Cardiac muscle cell (in vitro differentiated cells and primary cell): Measurements from ENCODE around the gene L3MBTL4. TPM values are rescaled to one million over a fixed set of nuclear protein-coding genes. Genes with fewer than 3 reads are reported as not detected.

Source experiments
- DNase-seq, 2 donors: peaks; one replicate each; pipeline versions ENCODE4 v3.0.0 to v3.0.0-alpha.2; 2010 to 2017; ENCODE audit warnings: low read depth in 1 of 2, low spot score in 1 of 2
- H3K27ac ChIP-seq: fragments of 200-600 bp; sonication (generic); 2 replicates; pipeline ENCODE4 v1.5.1; 2016
- H3K27me3 ChIP-seq: fragments of 200-600 bp; sonication (generic); 2 replicates; pipeline ENCODE4 v1.6.0; 2016; ENCODE audit warnings: control low read depth
- H3K36me3 ChIP-seq: fragments of 200-600 bp; sonication (generic); 2 replicates; pipeline ENCODE4 v1.5.1; 2016; ENCODE audit warnings: control low read depth
- H3K4me1 ChIP-seq: fragments of 200-600 bp; sonication (generic); 2 replicates; pipeline ENCODE4 v1.8.1; 2017; ENCODE audit warnings: low read depth, mild to moderate bottlenecking, mixed run types
- H3K4me3 ChIP-seq: fragments of 200-600 bp; sonication (generic); 2 replicates; pipeline ENCODE4 v1.5.1; 2016; ENCODE audit warnings: mild to moderate bottlenecking
- H3K9me3 ChIP-seq: fragments of 200-600 bp; sonication (generic); 2 replicates; pipeline ENCODE4 v1.5.1; 2017; ENCODE audit warnings: low read depth, mild to moderate bottlenecking, control low read depth
- polyA plus RNA-seq: library from polyadenylated mRNA; unstranded; fragments of >200 nt; fragmentation: Nextera tagmentation; extraction: Ambion mirVana; gene quantifications from 2 replicates; pipeline ENCODE4 v1.2.1, GENCODE V29; 2016
- total RNA-seq: library from RNA; depleted of rRNA; stranded (reverse); fragments of >200 nt; gene quantifications from 2 replicates; pipeline ENCODE4 v1.2.3, GENCODE V29; 2016
- TF ChIP-seq, protein P1 (sequence below): IDR thresholded peaks from 2 replicates; pipeline ENCODE4 v1.5.1; 2012; ENCODE audit warnings: low read depth, mild to moderate bottlenecking, low read length

L3MBTL4 gene
- total and polyA plus RNA-seq, 2 experiments from 2014 or later, result 4.4 to 7.7 TPM

DNA sequence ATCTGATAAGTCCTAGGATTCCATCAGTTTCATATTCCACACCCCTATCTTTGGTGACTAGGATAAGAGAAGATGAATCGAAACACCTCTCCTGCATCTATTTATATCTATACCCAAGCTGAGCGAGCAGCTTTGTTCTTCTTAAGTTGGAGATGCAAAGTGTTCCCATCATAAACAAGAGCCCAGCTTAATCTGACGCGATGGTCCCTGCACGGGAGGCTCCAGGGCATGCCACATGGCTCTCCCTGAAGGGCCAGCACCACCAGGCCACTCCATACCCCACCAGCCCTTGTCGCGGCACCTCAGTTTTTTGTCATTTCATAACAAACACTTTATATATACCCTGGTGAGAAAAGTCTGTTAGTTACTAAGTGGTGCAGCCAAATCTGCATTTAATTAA, 255.3 kb downstream of the L3MBTL4 start:
- Histone ChIP-seq H3K36me3 (no peaks in the 10 kb centered on the region), H3K9me3 (no peaks in the 10 kb centered on the region), H3K4me3 (no peak overlapping the region), H3K27me3 (no peaks in the 10 kb centered on the region), H3K27ac (no peak overlapping the region), H3K4me1 (peaks cover 6% of the 10 kb centered on the region)
- TF ChIP-seq, protein P1, sequence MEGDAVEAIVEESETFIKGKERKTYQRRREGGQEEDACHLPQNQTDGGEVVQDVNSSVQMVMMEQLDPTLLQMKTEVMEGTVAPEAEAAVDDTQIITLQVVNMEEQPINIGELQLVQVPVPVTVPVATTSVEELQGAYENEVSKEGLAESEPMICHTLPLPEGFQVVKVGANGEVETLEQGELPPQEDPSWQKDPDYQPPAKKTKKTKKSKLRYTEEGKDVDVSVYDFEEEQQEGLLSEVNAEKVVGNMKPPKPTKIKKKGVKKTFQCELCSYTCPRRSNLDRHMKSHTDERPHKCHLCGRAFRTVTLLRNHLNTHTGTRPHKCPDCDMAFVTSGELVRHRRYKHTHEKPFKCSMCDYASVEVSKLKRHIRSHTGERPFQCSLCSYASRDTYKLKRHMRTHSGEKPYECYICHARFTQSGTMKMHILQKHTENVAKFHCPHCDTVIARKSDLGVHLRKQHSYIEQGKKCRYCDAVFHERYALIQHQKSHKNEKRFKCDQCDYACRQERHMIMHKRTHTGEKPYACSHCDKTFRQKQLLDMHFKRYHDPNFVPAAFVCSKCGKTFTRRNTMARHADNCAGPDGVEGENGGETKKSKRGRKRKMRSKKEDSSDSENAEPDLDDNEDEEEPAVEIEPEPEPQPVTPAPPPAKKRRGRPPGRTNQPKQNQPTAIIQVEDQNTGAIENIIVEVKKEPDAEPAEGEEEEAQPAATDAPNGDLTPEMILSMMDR, result no peak
- DNase-seq, result no peak

DNA sequence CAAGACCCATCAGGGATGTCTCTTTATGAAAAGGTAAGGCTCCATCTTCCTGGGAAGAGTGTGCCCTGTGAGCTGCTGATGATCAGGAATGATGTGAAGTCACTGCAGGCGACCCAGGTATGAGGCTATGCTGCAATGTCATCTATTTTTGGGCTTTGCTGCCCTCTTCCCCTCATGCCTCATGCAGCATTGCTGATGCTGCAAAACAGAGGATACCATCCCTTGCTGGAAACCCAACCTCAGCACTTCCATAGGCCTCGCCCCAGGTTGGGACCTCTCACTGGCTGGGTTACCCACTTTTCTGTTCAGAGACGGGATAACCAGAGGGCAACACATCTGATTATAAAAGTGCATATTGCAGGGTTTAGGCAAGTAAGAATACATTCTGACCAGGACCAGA, 255.8 kb downstream of the L3MBTL4 start:
- no peaks in the 10 kb centered on the region for H3K9me3 ChIP-seq
- TF ChIP-seq, protein P1, result no peak
- DNase-seq, result no peak
- H3K4me3 ChIP-seq, result no peak overlapping the region
- H3K4me1 ChIP-seq, result peaks cover 6% of the 10 kb centered on the region
- H3K27ac ChIP-seq, result no peak overlapping the region
- H3K36me3 ChIP-seq, result no peaks in the 10 kb centered on the region
- H3K27me3 ChIP-seq, result no peaks in the 10 kb centered on the region

DNA sequence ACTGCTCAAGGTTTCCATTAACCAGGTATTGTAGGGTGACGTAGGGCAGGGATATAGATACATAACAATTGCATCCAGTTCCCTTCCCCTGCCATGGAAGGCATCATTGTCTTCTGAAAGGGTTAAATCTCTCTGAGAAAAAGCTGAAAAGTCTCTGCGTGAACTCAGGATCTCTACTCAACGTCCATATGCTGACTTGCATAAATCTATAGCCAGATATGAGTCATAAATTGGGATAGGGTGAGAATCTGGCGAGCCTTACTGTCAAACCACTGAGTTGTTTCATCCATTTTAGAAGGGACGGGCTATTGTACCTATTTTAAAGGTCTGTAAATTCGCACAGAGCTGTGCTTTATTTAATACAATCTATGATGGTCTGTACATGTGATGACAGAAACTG, 258.3 kb downstream of the L3MBTL4 start:
- TF ChIP-seq, protein P1, result no peak
- H3K9me3 ChIP-seq, result no peaks in the 10 kb centered on the region
- H3K4me1 ChIP-seq, result peaks cover 6% of the 10 kb centered on the region
- H3K36me3 ChIP-seq, result no peaks in the 10 kb centered on the region
- H3K27me3 ChIP-seq, result no peaks in the 10 kb centered on the region
- H3K27ac ChIP-seq, result no peak overlapping the region
- no peak for DNase-seq
- no peak overlapping the region for H3K4me3 ChIP-seq

DNA sequence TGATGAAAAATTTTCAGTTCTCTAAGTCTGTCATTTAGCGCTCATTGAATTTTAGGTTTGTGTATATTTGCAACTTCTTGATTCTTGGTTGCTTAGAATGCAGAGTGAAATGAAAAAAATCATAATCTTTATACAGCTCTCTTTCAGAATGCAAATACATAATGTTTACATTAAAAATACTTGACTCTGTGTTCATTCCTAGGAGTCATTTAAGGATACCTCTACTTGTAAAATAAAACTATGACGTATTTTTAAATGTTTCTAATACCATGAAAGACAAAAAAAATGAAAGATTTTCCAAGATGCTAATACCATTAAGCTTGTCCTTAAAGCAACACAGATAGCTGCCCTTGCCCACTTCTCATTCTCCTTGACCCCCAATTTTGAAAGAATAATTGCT, 259.0 kb downstream of the L3MBTL4 start:
- no peaks in the 10 kb centered on the region for H3K9me3 ChIP-seq

DNA sequence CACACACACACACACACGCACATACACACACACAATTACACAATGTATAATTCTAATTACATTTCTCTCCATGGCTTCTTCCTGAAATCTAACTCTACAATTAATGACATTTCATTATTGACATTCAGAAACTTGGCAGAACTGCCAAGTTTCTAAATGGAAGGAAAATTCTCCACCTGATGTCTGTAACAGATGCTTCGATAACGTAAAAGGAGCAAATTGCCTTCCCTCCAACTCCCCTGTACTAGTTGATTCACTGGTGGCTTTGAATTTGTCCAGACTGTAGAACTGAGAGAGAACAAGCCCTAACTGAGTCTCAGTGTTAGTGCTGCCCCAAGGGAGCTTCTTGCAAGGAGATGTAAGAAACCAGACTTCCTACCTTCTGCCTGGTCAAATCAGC, 264.3 kb downstream of the L3MBTL4 start:
- Histone ChIP-seq H3K4me3 (no peak overlapping the region), H3K36me3 (no peaks in the 10 kb centered on the region), H3K27ac (no peak overlapping the region), H3K9me3 (no peaks in the 10 kb centered on the region), H3K4me1 (no peaks in the 10 kb centered on the region), H3K27me3 (no peaks in the 10 kb centered on the region)
- DNase-seq, result no peak
- TF ChIP-seq, protein P1, result no peak

More for the DNA sequence above, 259.0 kb downstream of the L3MBTL4 start:
- no peak overlapping the region for H3K4me3 ChIP-seq
- peaks cover 6% of the 10 kb centered on the region for H3K4me1 ChIP-seq
- H3K36me3 ChIP-seq, result no peaks in the 10 kb centered on the region
- H3K27me3 ChIP-seq, result no peaks in the 10 kb centered on the region
- DNase-seq, result no peak
- no peak overlapping the region for H3K27ac ChIP-seq
- TF ChIP-seq, protein P1, result no peak

DNA sequence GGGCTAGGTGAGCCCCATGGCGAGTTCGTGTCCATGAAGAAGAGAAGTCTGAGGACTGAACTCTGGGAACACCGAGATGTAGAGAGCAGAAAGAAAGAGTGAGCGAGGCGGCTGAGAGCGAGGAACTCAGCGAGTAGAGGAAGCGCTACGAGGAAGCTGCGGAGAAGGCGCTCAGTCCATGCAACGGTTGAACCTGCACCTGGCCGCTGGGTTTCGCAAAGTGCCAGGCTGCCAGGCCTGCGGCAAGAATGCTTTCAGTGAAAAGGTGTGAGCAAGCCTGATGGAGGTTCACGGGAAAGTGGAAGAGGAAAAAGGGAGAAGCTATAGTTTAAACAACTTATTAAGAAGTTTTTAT, 268.4 kb downstream of the L3MBTL4 start:
- no peaks in the 10 kb centered on the region for H3K36me3 ChIP-seq
- DNase-seq, result no peak
- H3K27ac ChIP-seq, result no peak overlapping the region
- TF ChIP-seq, protein P1, result no peak
- no peaks in the 10 kb centered on the region for H3K9me3 ChIP-seq
- no peaks in the 10 kb centered on the region for H3K27me3 ChIP-seq
- H3K4me1 ChIP-seq, result peaks cover 9% of the 10 kb centered on the region
- no peak overlapping the region for H3K4me3 ChIP-seq
